Measurements from ENCODE around the gene KNSTRN.

The KNSTRN gene

GRCh38 chr15:40386480-40386879 is 4.0 kb downstream of the KNSTRN start:
- no peak overlapping the region for H3K4me2 ChIP-seq (ENCODE audit: insufficient read depth, low read length)
- peaks cover 8% of the 10 kb centered on the region; the same call in 1 of the 2 replicates for H4K20me1 ChIP-seq (ENCODE audit: insufficient read depth, low read length)
- no peaks in the 10 kb centered on the region for H3K27me3 ChIP-seq (ENCODE audit: insufficient read depth, low read length, poor library complexity)
- no peak for DNase-seq
- no peak overlapping the region for H3K4me3 ChIP-seq (ENCODE audit: low read depth in 1 of 2, low read length in 2 of 2)
- H3K9me3 ChIP-seq (ENCODE audit: insufficient read depth, low read length, severe bottlenecking) = no peaks in the 10 kb centered on the region
- H3K9ac ChIP-seq (ENCODE audit: low read depth, low read length) = no peak overlapping the region
- H3K79me2 ChIP-seq (ENCODE audit: insufficient read depth, low read length) = peaks cover 39% of the 10 kb centered on the region
- H2AFZ ChIP-seq (ENCODE audit: low read depth, low read length) = no peak overlapping the region
- ATAC-seq (ENCODE audit: insufficient read depth, low read depth) = no peak
- peaks cover 60% of the 10 kb centered on the region for H3K36me3 ChIP-seq (ENCODE audit: insufficient read depth, low read length)
- no peak overlapping the region for H3K27ac ChIP-seq (ENCODE audit: low read length)
- H3K4me1 ChIP-seq (ENCODE audit: insufficient read depth, low read length) = peaks cover 25% of the 10 kb centered on the region
- TF ChIP-seq CTCF (IDR thresholded peaks at IDR 0.05; ENCODE audit: borderline replicate concordance, extremely low read depth, low read length, poor library complexity, severe bottlenecking) = no peak
- TF ChIP-seq EZH2 (IDR thresholded peaks at IDR 0.05; ENCODE audit: borderline replicate concordance, low read depth, low read length, severe bottlenecking) = no peak

- Histone ChIP-seq H3K36me3 (ENCODE audit: insufficient read depth, low read length) (peaks cover 85% of the 10 kb centered on the region), H3K4me3 (ENCODE audit: low read depth in 1 of 2, low read length in 2 of 2) (no peak overlapping the region), H3K9me3 (ENCODE audit: insufficient read depth, low read length, severe bottlenecking) (no peaks in the 10 kb centered on the region), H3K4me2 (ENCODE audit: insufficient read depth, low read length) (no peak overlapping the region), H2AFZ (ENCODE audit: low read depth, low read length) (no peak overlapping the region), H3K79me2 (ENCODE audit: insufficient read depth, low read length) (peaks cover 26% of the 10 kb centered on the region), H3K4me1 (ENCODE audit: insufficient read depth, low read length) (peaks cover 12% of the 10 kb centered on the region), H3K27me3 (ENCODE audit: insufficient read depth, low read length, poor library complexity) (no peaks in the 10 kb centered on the region), H3K27ac (ENCODE audit: low read length) (no peak overlapping the region), H4K20me1 (ENCODE audit: insufficient read depth, low read length) (peaks cover 8% of the 10 kb centered on the region; the same call in 1 of the 2 replicates), H3K9ac (ENCODE audit: low read depth, low read length) (no peak overlapping the region)
- no peak for ATAC-seq (ENCODE audit: insufficient read depth, low read depth)
- no peak for DNase-seq
- no peak for TF ChIP-seq EZH2 (IDR thresholded peaks at IDR 0.05; ENCODE audit: borderline replicate concordance, low read depth, low read length, severe bottlenecking)
- no peak for TF ChIP-seq CTCF (IDR thresholded peaks at IDR 0.05; ENCODE audit: borderline replicate concordance, extremely low read depth, low read length, poor library complexity, severe bottlenecking)
Measured at GRCh38 chr15:40388941-40389823, 6.7 kb downstream of the KNSTRN start.

- peaks cover 18% of the 10 kb centered on the region for H3K79me2 ChIP-seq (ENCODE audit: insufficient read depth, low read length)
- ATAC-seq (ENCODE audit: insufficient read depth, low read depth) (no peak), DNase-seq (no peak)
- TF ChIP-seq EZH2 (IDR thresholded peaks at IDR 0.05; ENCODE audit: borderline replicate concordance, low read depth, low read length, severe bottlenecking) (no peak), CTCF (IDR thresholded peaks at IDR 0.05; ENCODE audit: borderline replicate concordance, extremely low read depth, low read length, poor library complexity, severe bottlenecking) (no peak)
- no peak overlapping the region for H3K4me2 ChIP-seq (ENCODE audit: insufficient read depth, low read length)
- no peaks in the 10 kb centered on the region for H3K9me3 ChIP-seq (ENCODE audit: insufficient read depth, low read length, severe bottlenecking)
- H4K20me1 ChIP-seq (ENCODE audit: insufficient read depth, low read length) = peaks cover 5% of the 10 kb centered on the region; the same call in 1 of the 2 replicates
- H3K36me3 ChIP-seq (ENCODE audit: insufficient read depth, low read length) = peaks cover 84% of the 10 kb centered on the region
- peaks cover 4% of the 10 kb centered on the region for H3K4me1 ChIP-seq (ENCODE audit: insufficient read depth, low read length)
- H3K4me3 ChIP-seq (ENCODE audit: low read depth in 1 of 2, low read length in 2 of 2) = no peak overlapping the region
- no peak overlapping the region for H2AFZ ChIP-seq (ENCODE audit: low read depth, low read length)
- H3K9ac ChIP-seq (ENCODE audit: low read depth, low read length) = no peak overlapping the region
- no peaks in the 10 kb centered on the region for H3K27me3 ChIP-seq (ENCODE audit: insufficient read depth, low read length, poor library complexity)
- H3K27ac ChIP-seq (ENCODE audit: low read length) = no peak overlapping the region
Measured at GRCh38 chr15:40389824-40390595, 7.5 kb downstream of the KNSTRN start.

Measured in DND-41 (cell line).